GM19025 (cell line): ENCODE data around the gene GRM7.

Source experiments
- ATAC-seq: cut with Tn5 transposase; IDR thresholded peaks from one replicate; pipeline ENCODE4 v1.9.1; 2021; ENCODE audit warnings: mild to moderate bottlenecking, low read depth, moderate library complexity; ENCODE audit not compliant: unreplicated experiment

Gene GRM7

GRCh38 chr3:7445331-7445730, 584.4 kb downstream of the GRM7 start:
- ATAC-seq = no peak

DNA sequence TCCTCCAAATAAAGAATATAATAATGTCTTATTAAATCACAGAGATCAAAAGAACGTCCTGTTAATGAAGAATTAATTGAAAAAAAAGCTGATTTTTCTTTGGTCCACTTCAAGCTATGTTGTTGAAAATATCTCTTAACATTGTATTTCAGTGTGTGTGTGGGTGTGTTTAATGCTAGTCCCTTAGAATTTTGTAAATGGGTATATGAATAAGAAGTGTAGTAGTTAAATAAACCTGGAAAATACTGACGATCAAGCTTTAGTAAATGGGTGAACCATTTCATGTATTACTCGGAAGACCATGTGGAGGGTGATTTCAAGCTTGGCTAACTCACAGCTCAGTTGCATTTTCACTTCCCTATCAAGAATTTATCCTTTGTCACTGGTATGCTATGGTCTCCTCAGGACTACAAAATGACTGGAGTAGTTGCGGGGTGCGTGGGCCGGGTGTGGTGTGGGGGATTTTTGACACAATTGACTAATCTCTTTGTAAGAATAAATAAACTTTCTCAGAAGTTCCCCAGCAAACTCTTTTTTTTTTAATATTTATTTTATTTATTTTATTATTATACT, 586.4 kb downstream of the GRM7 start:
- peak; percentile 91 for ATAC-seq

DNA sequence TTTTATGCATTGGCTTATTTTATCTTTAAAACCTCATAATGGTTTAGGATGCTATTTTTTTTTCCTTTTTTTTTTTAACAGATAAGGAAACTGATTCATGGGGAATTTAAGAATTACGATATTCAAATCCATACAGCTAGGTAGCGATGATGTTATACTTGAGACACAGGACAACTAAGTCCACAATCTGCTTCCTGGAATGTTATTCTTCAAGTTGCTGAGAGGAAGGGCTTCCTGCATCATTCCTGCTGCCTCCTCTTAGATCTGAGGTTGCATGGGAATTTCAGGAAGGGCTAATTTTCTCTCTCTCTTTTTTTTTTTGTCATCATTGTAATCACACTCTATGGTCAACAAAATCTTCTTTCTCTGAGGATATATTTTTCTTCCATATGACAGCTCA, 595.5 kb downstream of the GRM7 start:
- no peak for ATAC-seq

- peak; percentile 97 for ATAC-seq
Observed at GRCh38 chr3:7461202-7461825, 600.4 kb downstream of the GRM7 start.

GRCh38 chr3:7469866-7470265, 609.0 kb downstream of the GRM7 start:
- no peak for ATAC-seq

DNA sequence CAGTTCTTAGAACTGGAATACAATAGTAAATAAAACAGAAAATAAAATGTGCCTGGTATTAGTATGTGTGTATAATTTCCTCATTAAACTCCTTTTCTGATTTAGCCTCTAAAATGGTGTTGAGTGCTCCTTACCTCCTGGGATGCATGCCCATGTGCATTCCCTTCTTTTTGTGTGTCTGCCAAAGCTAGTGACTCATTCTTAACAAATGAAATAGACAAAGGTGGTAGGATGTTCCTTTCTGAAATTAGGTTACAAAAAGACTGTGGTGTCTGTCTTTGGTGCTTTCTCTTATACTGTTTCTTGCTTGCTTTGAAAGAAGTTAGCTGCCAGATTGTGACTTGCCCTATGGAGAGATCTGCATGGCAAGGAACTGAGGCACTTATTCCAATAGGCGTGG, 623.7 kb downstream of the GRM7 start:
- no peak for ATAC-seq

GRCh38 chr3:7487763-7488162, 626.8 kb downstream of the GRM7 start:
- no peak for ATAC-seq

DNA sequence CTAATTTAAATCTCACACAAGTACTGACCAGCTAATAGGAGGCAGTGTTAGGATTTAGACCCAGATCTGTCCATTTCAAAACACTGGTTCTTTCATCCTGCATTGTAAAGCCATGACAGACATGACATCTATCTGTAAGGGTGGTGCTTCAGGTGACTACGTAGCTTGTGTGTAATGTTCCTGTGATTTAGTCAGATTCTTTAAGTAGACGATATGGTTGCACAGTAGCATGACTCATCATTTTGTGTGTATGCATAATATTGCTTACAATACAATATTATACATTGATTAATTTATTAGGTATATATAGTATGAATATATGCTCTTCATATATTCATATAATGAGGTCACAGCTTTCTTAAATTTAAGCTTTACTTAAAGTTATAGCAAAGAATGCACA, 628.5 kb downstream of the GRM7 start:
- ATAC-seq = no peak

GRCh38 chr3:7498715-7499114, 637.8 kb downstream of the GRM7 start:
- no peak for ATAC-seq

- no peak for ATAC-seq
Observed at GRCh38 chr3:7503431-7503830, 642.5 kb downstream of the GRM7 start.

DNA sequence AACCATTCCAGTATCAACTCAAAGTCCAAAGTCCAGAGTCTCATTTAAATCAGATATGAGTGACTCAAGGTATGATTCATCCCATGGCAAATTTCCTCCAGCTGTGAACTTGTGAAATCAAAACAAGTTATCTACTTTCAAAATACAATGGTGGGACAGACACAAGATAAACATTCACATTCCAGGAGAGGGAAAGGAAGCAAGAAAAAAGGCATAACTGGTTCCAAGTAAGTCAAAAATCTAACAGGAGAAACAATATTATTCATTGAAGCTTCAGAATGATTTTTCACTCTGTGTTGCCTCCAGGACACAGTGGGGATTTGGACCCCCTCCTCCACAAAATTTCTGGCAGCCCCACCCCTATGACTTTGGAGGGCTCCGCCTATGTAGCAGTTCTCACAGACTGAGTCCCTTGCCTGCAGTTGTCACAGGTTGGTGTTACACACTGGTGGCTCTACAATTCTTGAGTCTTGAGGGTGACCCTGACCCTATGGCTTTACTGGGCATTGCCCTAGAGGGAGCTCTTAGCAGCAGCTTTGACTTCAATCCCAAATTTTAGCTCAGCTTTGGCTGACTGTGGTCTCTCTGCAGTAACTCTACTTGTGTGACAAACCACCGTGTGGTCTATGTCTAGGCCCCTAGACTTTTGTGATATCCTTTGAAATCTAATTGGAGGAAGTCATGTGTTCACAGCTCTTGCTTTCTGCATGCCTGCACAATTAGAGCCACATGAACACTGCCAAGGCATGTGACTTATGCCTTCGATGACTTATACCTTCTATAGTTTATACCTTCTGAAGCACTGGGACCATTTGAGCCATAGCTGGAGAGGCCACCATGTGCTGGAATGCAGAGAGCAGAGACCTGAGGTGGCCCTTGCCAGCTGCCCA, 644.2 kb downstream of the GRM7 start:
- ATAC-seq = no peak

DNA sequence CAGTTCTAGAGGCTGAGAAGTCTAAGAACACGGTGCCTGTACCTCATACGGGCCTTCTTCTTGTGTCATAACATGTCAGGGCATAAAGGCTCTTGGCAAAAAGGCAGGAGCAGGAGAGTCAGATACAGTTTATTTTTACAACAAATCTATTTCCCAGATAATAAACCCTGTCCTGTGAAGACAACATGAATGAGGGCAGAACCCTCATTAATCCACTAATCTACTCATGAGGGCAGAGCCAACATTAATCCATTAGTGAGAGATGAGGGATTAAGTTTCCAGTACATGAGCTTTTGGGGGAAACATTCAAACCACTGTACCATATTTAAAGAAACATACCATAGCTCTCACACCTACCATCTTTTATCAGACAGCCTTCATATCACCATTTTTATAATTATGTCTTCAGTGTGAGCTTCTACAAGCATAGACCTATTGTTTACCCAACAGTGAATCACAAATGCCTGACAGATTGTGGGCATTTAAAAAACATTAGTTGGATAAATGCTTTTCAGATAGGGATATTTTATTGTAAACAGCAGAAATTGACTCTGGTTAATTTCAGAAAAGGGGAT, 645.8 kb downstream of the GRM7 start:
- ATAC-seq = no peak

DNA sequence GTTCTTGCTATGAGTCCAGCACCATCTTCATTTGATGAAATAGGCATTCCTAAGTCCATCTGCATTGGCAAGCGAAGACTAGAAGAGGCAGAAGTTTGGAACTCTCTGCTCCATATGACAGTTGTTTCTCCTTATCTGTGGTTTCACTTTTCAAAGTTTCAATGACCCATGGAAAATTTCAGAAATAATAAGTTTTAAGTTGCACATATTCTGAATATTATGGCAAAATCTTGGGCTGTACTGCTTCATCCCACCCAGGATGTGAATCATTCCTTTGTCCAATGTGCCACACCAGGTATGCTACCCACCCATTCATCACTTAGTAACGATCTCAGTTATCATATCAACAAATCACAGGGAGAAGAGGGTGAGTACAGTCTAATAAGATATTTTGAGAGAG, 647.9 kb downstream of the GRM7 start:
- no peak for ATAC-seq

DNA sequence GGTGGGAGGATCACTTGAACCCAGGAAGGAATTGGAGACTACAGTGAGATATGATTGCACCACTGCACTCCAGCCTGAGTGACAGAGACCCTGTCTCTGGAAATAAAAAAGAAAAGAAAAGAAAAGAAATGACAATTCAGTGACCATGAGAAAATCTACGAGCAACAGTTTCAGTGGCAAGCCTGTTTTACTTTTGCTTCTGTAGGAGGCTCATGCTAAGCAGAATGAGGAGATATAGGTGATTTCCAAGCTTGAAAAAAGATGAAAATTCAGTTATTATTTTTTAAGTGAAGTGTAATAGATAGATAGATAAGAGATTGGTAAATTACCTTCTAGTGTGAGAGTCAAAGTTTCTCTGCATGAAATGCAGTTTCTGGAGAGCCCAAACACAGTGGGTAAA, 651.1 kb downstream of the GRM7 start:
- no peak for ATAC-seq

- no peak for ATAC-seq
Observed at GRCh38 chr3:7518026-7518425, 657.1 kb downstream of the GRM7 start.

- no peak for ATAC-seq
Observed at GRCh38 chr3:7518456-7518855, 657.5 kb downstream of the GRM7 start.

DNA sequence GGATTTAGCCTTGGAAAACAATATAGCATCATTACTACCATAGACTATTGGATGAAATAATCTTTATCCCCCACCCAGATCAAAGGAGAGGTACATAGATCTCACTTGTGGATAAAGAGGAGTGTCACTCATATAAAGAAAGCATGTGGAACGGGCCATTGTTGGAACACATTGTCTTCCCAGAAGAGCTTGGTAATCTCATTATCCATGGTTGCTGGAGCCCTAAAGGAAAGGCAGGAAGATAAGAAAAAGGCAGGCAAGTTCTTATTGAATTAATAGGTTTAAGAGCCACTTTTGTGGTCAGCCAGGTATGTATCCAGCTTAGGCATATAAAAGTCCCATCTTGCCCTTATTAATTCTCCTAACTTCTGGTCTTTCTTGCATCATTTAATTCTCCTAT, 659.1 kb downstream of the GRM7 start:
- no peak for ATAC-seq

DNA sequence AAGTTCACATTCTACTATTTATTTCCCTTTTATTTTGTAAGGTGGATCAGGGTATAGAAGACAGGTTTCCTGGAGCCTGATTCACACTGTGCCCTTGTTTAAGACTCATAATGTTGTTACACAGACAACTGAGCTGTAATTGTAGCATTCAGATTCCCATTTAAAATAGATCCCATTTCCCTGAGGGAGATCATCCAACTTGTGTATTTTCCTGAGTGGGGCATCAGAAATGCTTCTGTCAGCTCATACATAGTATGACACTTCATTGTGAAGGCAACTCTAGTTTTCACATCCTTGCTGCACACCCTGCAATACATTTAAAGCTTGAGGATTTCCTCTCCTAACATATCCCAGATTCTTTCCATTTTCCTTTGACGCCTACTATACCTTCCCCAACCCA, 659.7 kb downstream of the GRM7 start:
- no peak for ATAC-seq

DNA sequence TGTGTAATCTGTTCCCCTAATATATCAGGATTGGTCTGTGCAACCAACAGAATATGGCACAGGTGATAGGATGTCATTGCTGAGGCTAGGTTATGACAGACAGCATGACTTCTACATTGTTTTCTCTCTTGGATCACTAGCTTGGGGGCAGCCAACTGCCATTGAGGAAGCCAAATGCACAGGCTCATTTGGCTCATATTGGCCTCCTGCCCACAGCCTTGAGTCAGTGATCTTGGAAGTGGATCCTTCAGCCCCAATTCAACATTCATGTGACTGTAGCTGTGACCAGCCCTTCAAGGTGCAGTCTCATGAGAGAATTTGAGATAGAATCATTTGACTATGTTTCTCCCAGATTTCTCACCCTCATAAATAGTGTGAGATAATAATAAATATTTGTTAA, 675.6 kb downstream of the GRM7 start:
- no peak for ATAC-seq

DNA sequence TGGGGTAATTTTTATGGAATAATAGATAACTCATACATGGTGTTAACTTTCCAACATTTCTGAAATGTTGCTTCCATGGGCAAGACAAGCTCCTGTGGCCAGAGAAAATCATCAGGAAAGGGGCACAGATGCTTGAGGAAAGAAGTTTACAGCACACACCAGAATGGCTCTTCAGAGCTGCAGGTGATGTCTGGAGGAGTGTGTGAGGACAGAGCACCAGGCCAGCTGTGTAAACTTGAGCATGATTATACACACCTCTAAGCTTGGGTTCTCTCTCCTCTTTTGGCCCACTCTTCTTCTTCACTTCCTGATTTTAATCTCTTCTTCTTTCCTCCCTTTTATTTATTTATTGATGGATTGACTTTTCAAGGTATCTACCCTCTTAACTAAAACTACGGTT, 676.0 kb downstream of the GRM7 start:
- no peak for ATAC-seq

GRCh38 chr3:7543294-7543880, 682.5 kb downstream of the GRM7 start:
- ATAC-seq = no peak
